HEK293T (cell line): Measurements from ENCODE around the gene CYP4F22.
"Not testable (repeated sequence)": the region's sequence is repeated elsewhere in the genome, so short reads cannot be mapped to it uniquely, and the experiment has no call there.

Experiments
- CTCF ChIA-PET: fragments of 350-600 bp; formaldehyde crosslinking; extraction: SDS; loops from one replicate; lab custom pipeline; 2021; ENCODE audit warnings: antibody characterized with exemption, inconsistent platforms; lab: Yijun Ruan, JAX
- POLR2A ChIA-PET: fragments of 350-600 bp; formaldehyde crosslinking; extraction: SDS; loops from one replicate; lab custom pipeline; 2020; ENCODE audit warnings: antibody characterized with exemption, inconsistent platforms; lab: Yijun Ruan, JAX
- DNase-seq: peaks from one replicate; pipeline ENCODE4 v3.0.0; 2012; ENCODE audit warnings: mixed read lengths; ENCODE audit errors: extremely low spot score
- ARNT ChIP-seq: fragments of 450-650 bp; IDR thresholded peaks from 2 replicates; pipeline ENCODE4 v1.6.1; 2017; ENCODE audit warnings: mild to moderate bottlenecking
- BHLHE40 ChIP-seq: fragments of 450-650 bp; IDR thresholded peaks from 2 replicates; pipeline ENCODE4 v1.6.1; 2016; ENCODE audit warnings: mild to moderate bottlenecking, moderate library complexity, borderline replicate concordance
- CTBP1 ChIP-seq: fragments of 450-650 bp; IDR thresholded peaks from 2 replicates; pipeline ENCODE4 v1.6.1; 2016; ENCODE audit warnings: borderline replicate concordance
- ELF4 ChIP-seq: fragments of 450-650 bp; IDR thresholded peaks from 2 replicates; pipeline ENCODE4 v1.6.1; 2017; ENCODE audit warnings: antibody characterized with exemption
- FOXA1 ChIP-seq: fragments of 450-650 bp; IDR thresholded peaks from 2 replicates; pipeline ENCODE4 v1.6.1; 2016; ENCODE audit warnings: mild to moderate bottlenecking
- FOXK2 ChIP-seq: fragments of 450-650 bp; IDR thresholded peaks from 2 replicates; pipeline ENCODE4 v1.6.1; 2016; ENCODE audit warnings: mild to moderate bottlenecking
- FOXM1 ChIP-seq: fragments of 450-650 bp; IDR thresholded peaks from 2 replicates; pipeline ENCODE4 v1.6.1; 2017; ENCODE audit warnings: mild to moderate bottlenecking, borderline replicate concordance
- HDGF ChIP-seq: fragments of 450-650 bp; IDR thresholded peaks from 2 replicates; pipeline ENCODE4 v1.6.1; 2017; ENCODE audit warnings: antibody characterized with exemption, borderline replicate concordance
- L3MBTL2 ChIP-seq: fragments of 450-650 bp; conservative IDR thresholded peaks from 2 replicates; pipeline ENCODE4 v1.6.1; 2016; ENCODE audit warnings: mild to moderate bottlenecking
- LEF1 ChIP-seq: fragments of 450-650 bp; IDR thresholded peaks from 2 replicates; pipeline ENCODE4 v1.6.1; 2017; ENCODE audit warnings: mild to moderate bottlenecking, borderline replicate concordance
- NFRKB ChIP-seq: fragments of 450-650 bp; IDR thresholded peaks from 2 replicates; pipeline ENCODE4 v1.6.1; 2016; ENCODE audit warnings: mild to moderate bottlenecking, moderate library complexity
- SP1 ChIP-seq: fragments of 450-650 bp; IDR thresholded peaks from 2 replicates; pipeline ENCODE4 v1.6.1; 2017
- SUZ12 ChIP-seq: fragments of 450-650 bp; IDR thresholded peaks from 2 replicates; pipeline ENCODE4 v1.6.1; 2016; ENCODE audit warnings: mild to moderate bottlenecking
- TARDBP ChIP-seq: fragments of 450-650 bp; IDR thresholded peaks from 2 replicates; pipeline ENCODE4 v1.6.1; 2016
- ZNF384 ChIP-seq: fragments of 450-650 bp; IDR thresholded peaks from 2 replicates; pipeline ENCODE4 v1.6.1; 2016
- TF ChIP-seq, protein P1 (sequence below): fragments of 450-650 bp; IDR thresholded peaks from 2 replicates; pipeline ENCODE4 v1.6.1; 2016

CYP4F22 gene

DNA sequence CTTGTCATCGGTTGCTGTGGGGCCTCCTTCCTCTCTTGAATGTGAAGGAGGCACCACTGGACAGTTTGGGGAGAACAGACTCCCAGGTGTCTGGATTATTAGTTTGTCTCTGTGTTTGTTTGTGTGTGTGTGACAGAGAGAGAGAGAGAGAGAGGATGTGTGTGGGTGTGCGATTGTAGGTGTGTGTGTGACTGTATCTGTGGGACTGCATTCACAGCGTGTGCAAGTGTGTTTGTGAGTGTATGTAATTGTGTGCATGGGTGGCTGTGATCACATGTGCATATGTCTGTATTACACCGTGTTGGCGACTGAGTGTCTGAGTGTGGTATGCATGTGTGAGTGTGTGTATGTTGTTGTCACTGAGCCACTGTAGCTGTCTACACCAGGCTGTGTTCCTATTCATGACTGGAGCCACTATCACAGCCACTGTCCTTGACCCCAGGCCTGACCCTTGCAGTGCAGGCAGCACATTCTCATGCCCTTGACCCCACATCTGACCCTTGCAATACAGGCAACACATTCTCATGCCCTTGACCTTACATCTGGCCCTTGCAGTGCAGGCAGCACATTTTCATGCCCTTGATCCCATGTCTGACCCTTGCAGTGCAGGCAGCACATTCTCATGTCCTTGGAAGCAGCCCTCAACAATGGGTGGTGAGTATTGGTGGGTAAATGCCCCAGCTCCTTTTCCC, 81.6 kb downstream of the CYP4F22 start:
- no peak for DNase-seq
- ChIA-PET CTCF (no interaction called here), POLR2A (no interaction called here)
- TF ChIP-seq HDGF (no peak), L3MBTL2 (no peak), ZNF384 (no peak), NFRKB (no peak), ELF4 (no peak), FOXK2 (no peak), FOXM1 (no peak), LEF1 (no peak), SP1 (no peak), TARDBP (no peak), CTBP1 (no peak), BHLHE40 (no peak), ARNT (no peak)
- TF ChIP-seq, protein P1, sequence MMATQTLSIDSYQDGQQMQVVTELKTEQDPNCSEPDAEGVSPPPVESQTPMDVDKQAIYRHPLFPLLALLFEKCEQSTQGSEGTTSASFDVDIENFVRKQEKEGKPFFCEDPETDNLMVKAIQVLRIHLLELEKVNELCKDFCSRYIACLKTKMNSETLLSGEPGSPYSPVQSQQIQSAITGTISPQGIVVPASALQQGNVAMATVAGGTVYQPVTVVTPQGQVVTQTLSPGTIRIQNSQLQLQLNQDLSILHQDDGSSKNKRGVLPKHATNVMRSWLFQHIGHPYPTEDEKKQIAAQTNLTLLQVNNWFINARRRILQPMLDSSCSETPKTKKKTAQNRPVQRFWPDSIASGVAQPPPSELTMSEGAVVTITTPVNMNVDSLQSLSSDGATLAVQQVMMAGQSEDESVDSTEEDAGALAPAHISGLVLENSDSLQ, result no peak

DNA sequence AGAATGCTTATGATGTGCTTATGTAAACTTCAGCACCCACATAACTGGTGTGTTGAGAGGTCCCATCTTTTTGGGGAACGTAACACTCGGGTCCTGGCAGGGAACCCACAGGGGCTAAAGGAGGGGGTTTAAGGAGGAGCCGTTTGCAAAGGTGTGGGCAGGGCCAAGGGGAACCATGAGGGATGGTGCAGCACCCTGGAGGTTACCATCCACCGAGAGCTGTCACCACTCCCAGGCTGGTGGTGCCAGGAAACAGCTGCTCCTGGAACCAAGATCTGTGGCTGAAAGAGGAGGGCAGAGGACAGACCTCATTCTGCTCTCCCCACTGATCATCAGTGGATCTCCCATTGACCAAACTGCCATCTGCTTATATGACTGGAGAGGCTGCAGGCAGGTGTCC, 83.5 kb downstream of the CYP4F22 start:
- CTCF ChIA-PET, result no interaction called here
- TF ChIP-seq FOXA1 (no peak), FOXK2 (no peak), ELF4 (no peak), SUZ12 (no peak), CTBP1 (no peak), LEF1 (no peak), FOXM1 (no peak), L3MBTL2 (no peak), BHLHE40 (no peak), ARNT (no peak), TARDBP (no peak), SP1 (no peak), HDGF (no peak), ZNF384 (no peak), NFRKB (no peak)
- TF ChIP-seq, protein P1, result no peak
- no peak for DNase-seq
- POLR2A ChIA-PET, result no interaction called here

DNA sequence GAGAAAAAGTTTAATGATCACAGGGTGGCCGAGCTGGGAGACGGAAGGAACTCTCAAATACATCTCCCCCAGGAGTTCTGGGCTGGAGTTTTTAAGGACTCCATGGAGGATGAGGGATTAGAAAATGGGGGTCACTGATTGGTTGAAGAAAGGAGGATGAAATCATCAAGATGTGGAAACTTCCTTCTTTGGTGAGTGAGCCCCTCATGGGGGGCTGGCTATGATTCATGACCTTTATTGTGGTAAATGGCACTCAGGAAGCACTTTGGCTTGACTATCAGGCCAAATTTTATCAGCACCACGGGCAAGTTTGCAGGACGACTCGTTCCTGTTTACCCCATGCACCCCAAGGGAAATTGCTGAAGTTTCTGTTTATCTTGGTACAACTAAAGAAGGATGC, 84.2 kb downstream of the CYP4F22 start:
- CTCF ChIA-PET, POLR2A ChIA-PET, DNase-seq: not testable (repeated sequence)

DNA sequence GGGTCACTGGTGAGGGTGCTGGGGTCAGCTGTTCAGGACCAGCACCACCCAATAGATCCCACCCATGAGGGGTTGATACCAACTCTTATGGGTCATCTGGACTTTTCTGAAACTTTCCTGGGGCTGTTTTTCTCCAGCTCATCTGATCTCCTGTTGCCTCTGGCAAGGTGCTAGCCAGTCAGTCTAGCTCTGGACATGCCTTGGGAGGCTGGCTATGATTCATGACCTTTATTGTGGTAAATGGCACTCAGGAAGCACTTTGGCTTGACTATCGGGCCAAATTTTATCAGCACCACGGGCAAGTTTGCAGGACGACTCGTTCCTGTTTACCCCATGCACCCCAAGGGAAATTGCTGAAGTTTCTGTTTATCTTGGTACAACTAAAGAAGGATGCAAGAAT, 85.4 kb downstream of the CYP4F22 start:
- CTCF ChIA-PET, DNase-seq, POLR2A ChIA-PET: not testable (repeated sequence)

DNA sequence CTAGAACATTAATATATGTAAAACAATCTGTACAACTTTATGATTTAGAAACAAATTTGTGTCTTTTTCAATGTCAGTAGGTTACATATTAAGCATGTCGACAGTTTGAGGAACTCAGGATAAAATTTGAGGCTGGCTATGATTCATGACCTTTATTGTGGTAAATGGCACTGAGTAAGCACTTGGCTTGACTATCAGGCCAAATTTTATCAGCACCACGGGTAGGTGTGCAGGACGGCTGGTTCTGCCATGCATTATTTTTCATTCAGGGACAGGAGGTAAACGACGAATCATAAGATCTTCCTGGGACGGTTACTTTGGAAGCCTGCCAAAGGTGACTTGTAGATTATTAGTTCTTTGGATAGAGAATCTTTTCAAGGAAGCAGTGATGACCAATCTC, 86.7 kb downstream of the CYP4F22 start:
- ChIA-PET POLR2A (no interaction called here), CTCF (no interaction called here)
- TF ChIP-seq FOXM1 (no peak), SUZ12 (no peak), NFRKB (no peak), LEF1 (no peak), FOXA1 (no peak), HDGF (no peak), TARDBP (no peak), BHLHE40 (no peak)
- TF ChIP-seq, protein P1, result no peak
- no peak for DNase-seq
